Hepatocyte (in vitro differentiated cells): Measurements from ENCODE around the gene LHX3. TPM values are rescaled to one million over a fixed set of nuclear protein-coding genes. Genes with fewer than 3 reads are reported as not detected.

Experiments used
- DNase-seq: peaks from one replicate; pipeline ENCODE4 v3.0.0-alpha.2; 2016; ENCODE audit warnings: low spot score
- H2AFZ ChIP-seq: fragments of 200-600 bp; sonication (generic); 2 replicates; pipeline ENCODE4 v1.6.0; 2016; ENCODE audit warnings: antibody characterized with exemption, mild to moderate bottlenecking
- H3K27ac ChIP-seq: fragments of 200-600 bp; sonication (generic); 2 replicates; pipeline ENCODE4 v1.5.1; 2016; ENCODE audit warnings: mild to moderate bottlenecking
- H3K27me3 ChIP-seq: fragments of 200-600 bp; sonication (generic); 2 replicates; pipeline ENCODE4 v1.6.1; 2016
- H3K36me3 ChIP-seq: fragments of 200-600 bp; sonication (generic); replicated peaks from 2 replicates; pipeline ENCODE4 v1.5.1; 2016; ENCODE audit warnings: low read depth; ENCODE audit not compliant: insufficient read depth
- H3K4me1 ChIP-seq: fragments of 200-600 bp; sonication (generic); 2 replicates; pipeline ENCODE4 v1.5.1; 2016; ENCODE audit warnings: mild to moderate bottlenecking, moderate library complexity; ENCODE audit not compliant: insufficient read depth
- H3K4me2 ChIP-seq: fragments of 200-600 bp; sonication (generic); 2 replicates; pipeline ENCODE4 v1.6.0; 2016
- H3K4me3 ChIP-seq: fragments of 200-600 bp; sonication (generic); 2 replicates; pipeline ENCODE4 v1.5.1; 2016; ENCODE audit warnings: mild to moderate bottlenecking
- H3K79me2 ChIP-seq: fragments of 200-600 bp; sonication (generic); 2 replicates; pipeline ENCODE4 v1.6.0; 2017; ENCODE audit warnings: mild to moderate bottlenecking
- H3K9me2 ChIP-seq: fragments of 200-600 bp; sonication (generic); replicated peaks from 2 replicates; pipeline ENCODE4 v1.6.0; 2017; ENCODE audit warnings: mild to moderate bottlenecking; ENCODE audit not compliant: insufficient read depth
- H3K9me3 ChIP-seq: fragments of 200-600 bp; sonication (generic); 2 replicates; pipeline ENCODE4 v1.5.1; 2016; ENCODE audit warnings: low read depth, mild to moderate bottlenecking
- H4K20me1 ChIP-seq: fragments of 200-600 bp; sonication (generic); 2 replicates; pipeline ENCODE4 v1.6.0; 2016; ENCODE audit warnings: mild to moderate bottlenecking; ENCODE audit not compliant: insufficient read depth, poor library complexity, severe bottlenecking
- EZH2 ChIP-seq: fragments of 200-600 bp; sonication (generic); IDR thresholded peaks from 2 replicates; pipeline ENCODE4 v1.6.1; 2016; ENCODE audit warnings: antibody characterized with exemption, mild to moderate bottlenecking, borderline replicate concordance
- EZH2phosphoT487 ChIP-seq: fragments of 200-600 bp; sonication (generic); IDR thresholded peaks from one replicate; pipeline ENCODE4 v1.6.1; 2018; ENCODE audit warnings: antibody characterized with exemption, mild to moderate bottlenecking, low read depth, moderate library complexity; ENCODE audit not compliant: unreplicated experiment, severe bottlenecking
- WGBS: methylation state at CpG from one replicate; pipeline ENCODE4 v1.1.6; 2016; ENCODE audit warnings: low lambda C conversion rate; ENCODE audit errors: missing lambda C conversion rate; 5-methylcytosine and 5-hydroxymethylcytosine counted together
- polyA plus RNA-seq: library from polyadenylated mRNA; unstranded; fragments of >200 nt; fragmentation: Nextera tagmentation; extraction: Ambion mirVana; gene quantifications from 2 replicates; pipeline ENCODE4 v1.2.1, GENCODE V29; 2016
- total RNA-seq: library from RNA; depleted of rRNA; stranded (reverse); fragments of >200 nt; gene quantifications from 2 replicates; pipeline ENCODE4 v1.2.3, GENCODE V29; 2014
- TF ChIP-seq, protein P1 (sequence below): fragments of 200-600 bp; sonication (generic); IDR thresholded peaks from 2 replicates; pipeline ENCODE4 v1.5.1; 2016; ENCODE audit warnings: antibody characterized with exemption, mild to moderate bottlenecking; ENCODE audit not compliant: poor library complexity

Gene LHX3
- total and polyA plus RNA-seq, 2 experiments from 2014 or later, result not detected

DNA sequence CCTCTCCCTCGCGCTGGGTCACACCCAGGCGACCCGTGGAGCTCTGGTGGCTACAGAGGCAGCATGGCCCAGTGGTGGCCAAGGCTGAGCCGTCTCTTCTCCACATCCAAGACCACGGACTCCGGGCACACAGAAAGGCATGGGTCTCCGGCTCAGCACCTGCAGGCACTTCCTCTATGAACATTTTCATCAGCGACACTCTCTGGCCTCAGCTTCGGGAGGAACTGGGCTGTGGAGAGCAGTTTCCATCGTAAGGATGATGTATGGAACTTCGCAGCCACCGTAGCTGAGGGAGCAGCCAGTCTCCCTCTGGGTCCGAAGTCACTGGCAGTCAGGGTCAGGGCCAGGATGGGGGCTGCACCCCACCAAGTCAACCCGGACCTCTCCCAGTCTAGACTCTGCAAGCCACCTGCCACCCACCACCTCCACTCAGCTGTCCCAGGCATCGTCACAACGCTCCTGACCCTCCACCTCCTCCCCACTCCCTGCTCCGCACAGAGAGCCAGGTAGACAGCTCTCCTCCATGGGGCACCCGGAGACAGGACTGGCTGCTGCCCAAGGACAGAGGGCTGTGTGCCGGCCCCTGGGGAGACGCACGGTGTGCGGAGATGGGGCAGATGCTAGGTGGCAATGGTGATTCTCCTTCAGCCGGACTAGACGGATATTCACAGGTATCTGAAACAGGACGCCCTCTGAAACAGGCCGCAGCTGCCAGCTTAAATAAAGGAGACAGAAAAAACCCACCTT lies 31.0 kb upstream of the LHX3 start:
- Histone ChIP-seq H2AFZ (no peak overlapping the region), H3K36me3 (no peaks in the 10 kb centered on the region), H3K4me2 (no peak overlapping the region), H3K79me2 (peaks cover 25% of the 10 kb centered on the region), H3K9me2 (no peaks in the 10 kb centered on the region), H3K9me3 (no peaks in the 10 kb centered on the region), H3K27ac (no peak overlapping the region), H4K20me1 (peaks cover 20% of the 10 kb centered on the region), H3K27me3 (no peaks in the 10 kb centered on the region), H3K4me3 (no peak overlapping the region), H3K4me1 (no peaks in the 10 kb centered on the region)
- no peak for DNase-seq
- TF ChIP-seq EZH2phosphoT487 (no peak), EZH2 (no peak)
- TF ChIP-seq, protein P1, sequence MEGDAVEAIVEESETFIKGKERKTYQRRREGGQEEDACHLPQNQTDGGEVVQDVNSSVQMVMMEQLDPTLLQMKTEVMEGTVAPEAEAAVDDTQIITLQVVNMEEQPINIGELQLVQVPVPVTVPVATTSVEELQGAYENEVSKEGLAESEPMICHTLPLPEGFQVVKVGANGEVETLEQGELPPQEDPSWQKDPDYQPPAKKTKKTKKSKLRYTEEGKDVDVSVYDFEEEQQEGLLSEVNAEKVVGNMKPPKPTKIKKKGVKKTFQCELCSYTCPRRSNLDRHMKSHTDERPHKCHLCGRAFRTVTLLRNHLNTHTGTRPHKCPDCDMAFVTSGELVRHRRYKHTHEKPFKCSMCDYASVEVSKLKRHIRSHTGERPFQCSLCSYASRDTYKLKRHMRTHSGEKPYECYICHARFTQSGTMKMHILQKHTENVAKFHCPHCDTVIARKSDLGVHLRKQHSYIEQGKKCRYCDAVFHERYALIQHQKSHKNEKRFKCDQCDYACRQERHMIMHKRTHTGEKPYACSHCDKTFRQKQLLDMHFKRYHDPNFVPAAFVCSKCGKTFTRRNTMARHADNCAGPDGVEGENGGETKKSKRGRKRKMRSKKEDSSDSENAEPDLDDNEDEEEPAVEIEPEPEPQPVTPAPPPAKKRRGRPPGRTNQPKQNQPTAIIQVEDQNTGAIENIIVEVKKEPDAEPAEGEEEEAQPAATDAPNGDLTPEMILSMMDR, result no peak
- 95% methylated on average over 27 of the region's 27 CpGs for WGBS

DNA sequence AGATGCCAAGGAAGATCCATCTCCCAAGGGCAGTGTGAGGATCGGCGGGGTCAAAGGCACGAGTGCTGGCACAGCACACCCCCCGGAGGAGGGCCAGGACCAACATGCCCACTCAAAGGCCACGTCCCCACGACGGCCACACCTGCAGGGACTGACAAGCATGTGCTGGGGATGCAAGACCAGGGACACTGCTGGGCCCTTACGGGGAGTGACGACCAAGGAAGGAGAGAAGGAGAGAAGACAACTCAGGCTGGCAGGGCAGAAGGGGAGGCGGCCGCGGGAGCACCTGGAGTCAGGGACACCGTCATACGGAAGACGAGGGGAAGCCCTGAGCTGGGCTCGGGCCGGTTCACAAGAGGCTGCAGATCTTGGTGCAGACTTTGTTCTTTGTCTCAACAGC lies 30.2 kb upstream of the LHX3 start:
- H3K4me3 ChIP-seq, result no peak overlapping the region
- H3K9me3 ChIP-seq, result no peaks in the 10 kb centered on the region
- TF ChIP-seq EZH2 (no peak), EZH2phosphoT487 (no peak)
- TF ChIP-seq, protein P1, result no peak
- no peak for DNase-seq
- H2AFZ ChIP-seq, result no peak overlapping the region
- WGBS, result 97% methylated on average over 17 of the region's 17 CpGs
- H3K4me1 ChIP-seq, result no peaks in the 10 kb centered on the region
- H3K79me2 ChIP-seq, result peaks cover 22% of the 10 kb centered on the region
- peaks cover 16% of the 10 kb centered on the region for H4K20me1 ChIP-seq
- H3K27ac ChIP-seq, result no peak overlapping the region
- H3K36me3 ChIP-seq, result no peaks in the 10 kb centered on the region
- H3K9me2 ChIP-seq, result no peaks in the 10 kb centered on the region
- no peaks in the 10 kb centered on the region for H3K27me3 ChIP-seq
- no peak overlapping the region for H3K4me2 ChIP-seq

DNA sequence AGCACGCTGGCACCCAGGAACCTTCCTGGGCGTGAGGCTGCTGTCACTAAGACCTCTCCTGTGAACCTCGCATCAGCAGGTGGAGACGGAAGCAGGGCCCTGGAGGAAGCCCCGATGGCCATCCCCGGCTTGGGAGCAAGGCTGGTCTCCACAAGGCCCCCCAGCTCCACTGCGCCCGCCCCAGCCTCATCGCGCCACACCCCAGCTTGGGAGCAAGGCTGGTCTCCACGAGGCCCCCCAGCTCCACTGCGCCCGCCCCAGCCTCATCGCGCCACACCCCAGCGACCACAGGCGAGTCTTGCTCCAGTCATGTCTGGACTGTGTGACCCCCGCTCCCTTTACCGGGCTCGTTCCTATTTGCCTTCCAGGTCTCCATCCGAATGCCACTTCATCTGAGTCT lies 29.7 kb upstream of the LHX3 start:
- no peak for DNase-seq
- no peaks in the 10 kb centered on the region for H3K9me2 ChIP-seq
- H3K36me3 ChIP-seq, result no peaks in the 10 kb centered on the region
- no peaks in the 10 kb centered on the region for H3K9me3 ChIP-seq
- H2AFZ ChIP-seq, result no peak overlapping the region
- WGBS, result 97% methylated on average over 20 of the region's 21 CpGs
- peaks cover 23% of the 10 kb centered on the region for H3K79me2 ChIP-seq
- no peak overlapping the region for H3K4me3 ChIP-seq
- TF ChIP-seq, protein P1, result no peak
- TF ChIP-seq EZH2, result no peak
- TF ChIP-seq EZH2phosphoT487, result no peak
- H3K27ac ChIP-seq, result no peak overlapping the region
- no peaks in the 10 kb centered on the region for H3K27me3 ChIP-seq
- no peak overlapping the region for H3K4me2 ChIP-seq
- peaks cover 13% of the 10 kb centered on the region for H4K20me1 ChIP-seq
- no peaks in the 10 kb centered on the region for H3K4me1 ChIP-seq
